ENCODE data around the gene MN1.

GRCh38 chr22:27782088-27782487 lies 19.5 kb downstream of the MN1 start:
- no peak for TF ChIP-seq CTCF (IDR thresholded peaks at IDR 0.05; ENCODE audit: insufficient read depth, low read length, poor library complexity, severe bottlenecking)
- no peak for TF ChIP-seq EZH2phosphoT487 (conservative IDR thresholded peaks at IDR 0.05; ENCODE audit: low read length)

Measured in SU-DHL-6 (cell line).